ENCODE measurements around the gene SEPTIN1.

DNA sequence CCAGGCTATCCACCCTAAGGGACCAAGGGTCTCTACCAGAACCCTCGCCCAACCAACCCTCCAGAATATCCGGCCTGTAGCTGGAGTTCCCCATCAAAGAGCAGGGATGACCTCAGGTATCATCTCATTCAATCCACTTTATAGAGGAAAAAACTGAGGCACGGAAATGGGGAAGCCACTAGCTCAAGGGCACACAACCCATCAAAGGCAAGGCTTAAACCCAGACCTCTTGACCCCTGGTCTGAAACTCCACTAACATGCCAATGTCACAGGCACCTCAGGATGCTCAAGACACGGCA, 13.6 kb downstream of the SEPTIN1 start:
- TF ChIP-seq, protein P1, sequence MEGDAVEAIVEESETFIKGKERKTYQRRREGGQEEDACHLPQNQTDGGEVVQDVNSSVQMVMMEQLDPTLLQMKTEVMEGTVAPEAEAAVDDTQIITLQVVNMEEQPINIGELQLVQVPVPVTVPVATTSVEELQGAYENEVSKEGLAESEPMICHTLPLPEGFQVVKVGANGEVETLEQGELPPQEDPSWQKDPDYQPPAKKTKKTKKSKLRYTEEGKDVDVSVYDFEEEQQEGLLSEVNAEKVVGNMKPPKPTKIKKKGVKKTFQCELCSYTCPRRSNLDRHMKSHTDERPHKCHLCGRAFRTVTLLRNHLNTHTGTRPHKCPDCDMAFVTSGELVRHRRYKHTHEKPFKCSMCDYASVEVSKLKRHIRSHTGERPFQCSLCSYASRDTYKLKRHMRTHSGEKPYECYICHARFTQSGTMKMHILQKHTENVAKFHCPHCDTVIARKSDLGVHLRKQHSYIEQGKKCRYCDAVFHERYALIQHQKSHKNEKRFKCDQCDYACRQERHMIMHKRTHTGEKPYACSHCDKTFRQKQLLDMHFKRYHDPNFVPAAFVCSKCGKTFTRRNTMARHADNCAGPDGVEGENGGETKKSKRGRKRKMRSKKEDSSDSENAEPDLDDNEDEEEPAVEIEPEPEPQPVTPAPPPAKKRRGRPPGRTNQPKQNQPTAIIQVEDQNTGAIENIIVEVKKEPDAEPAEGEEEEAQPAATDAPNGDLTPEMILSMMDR (IDR thresholded peaks at IDR 0.05), result no peak
- TF ChIP-seq POLR2AphosphoS5 (IDR thresholded peaks at IDR 0.05) (no peak), EP300 (IDR thresholded peaks at IDR 0.05) (no peak)

All from suprapubic skin (tissue), 4 donors.